HG02571 (cell line): ENCODE data around the gene CDK14.
"Not testable (repeated sequence)": the region's sequence is repeated elsewhere in the genome, so short reads cannot be mapped to it uniquely, and the experiment has no call there.

Source experiments
- ATAC-seq: cut with Tn5 transposase; IDR thresholded peaks from one replicate; pipeline ENCODE4 v1.9.1; 2021; ENCODE audit warnings: mild to moderate bottlenecking, moderate library complexity; ENCODE audit not compliant: unreplicated experiment

CDK14 gene

DNA sequence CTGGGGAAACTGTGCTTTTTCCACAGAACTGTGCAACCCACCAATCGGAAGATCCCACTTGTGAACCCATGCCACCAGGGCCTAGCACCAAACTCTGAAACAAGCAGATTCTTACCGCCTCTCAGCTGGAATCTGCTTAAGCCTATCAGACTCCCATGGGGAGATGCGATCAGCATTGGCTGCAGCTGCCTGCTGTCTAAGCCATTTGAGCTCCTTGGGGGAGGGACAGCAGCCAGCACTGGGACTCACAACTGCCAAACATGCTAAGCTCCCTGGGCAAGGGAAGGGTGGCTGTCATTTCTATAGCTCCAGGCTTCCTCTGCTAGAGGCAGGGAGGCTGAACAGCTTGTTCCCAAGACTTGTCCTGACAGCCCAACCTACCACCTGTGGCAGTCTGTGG lies 283.8 kb downstream of the CDK14 start:
- ATAC-seq: no peak

DNA sequence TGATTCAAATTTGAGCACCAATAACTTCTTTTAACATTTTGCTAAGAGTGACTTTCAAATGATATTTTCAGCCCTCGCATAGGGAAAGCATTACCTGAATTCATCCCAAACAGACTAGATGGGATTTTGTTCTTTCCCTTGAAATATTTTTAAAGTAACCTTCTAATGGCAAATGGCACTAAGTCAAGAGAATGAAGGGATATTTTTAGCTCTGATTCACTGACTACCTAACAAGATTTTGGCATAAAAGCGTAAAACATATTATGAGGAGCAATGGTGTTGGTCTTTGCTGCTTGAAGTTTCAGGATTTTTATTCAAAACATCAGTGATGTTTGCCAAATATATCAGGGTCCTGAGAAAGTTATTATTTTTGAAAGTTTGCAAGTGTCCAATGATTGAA lies 290.3 kb downstream of the CDK14 start:
- no peak for ATAC-seq

DNA sequence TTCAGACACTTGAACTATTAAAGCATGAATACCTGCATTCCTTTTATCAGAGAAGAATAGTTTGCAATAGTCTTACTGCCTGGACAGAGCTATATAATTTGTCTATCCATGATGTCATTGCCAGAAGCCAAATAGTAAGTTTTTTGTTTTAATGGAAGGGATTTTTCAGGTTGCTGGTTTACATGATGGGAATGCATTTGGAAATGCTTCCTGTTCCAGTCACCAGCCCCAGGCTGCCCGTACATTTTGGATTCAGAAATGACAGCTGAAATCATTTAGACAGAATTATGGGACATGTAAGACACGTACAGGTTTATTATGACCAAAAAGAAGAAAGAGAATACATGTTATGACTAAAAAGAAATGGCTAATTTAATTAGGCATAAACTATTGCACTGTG lies 293.1 kb downstream of the CDK14 start:
- no peak for ATAC-seq

DNA sequence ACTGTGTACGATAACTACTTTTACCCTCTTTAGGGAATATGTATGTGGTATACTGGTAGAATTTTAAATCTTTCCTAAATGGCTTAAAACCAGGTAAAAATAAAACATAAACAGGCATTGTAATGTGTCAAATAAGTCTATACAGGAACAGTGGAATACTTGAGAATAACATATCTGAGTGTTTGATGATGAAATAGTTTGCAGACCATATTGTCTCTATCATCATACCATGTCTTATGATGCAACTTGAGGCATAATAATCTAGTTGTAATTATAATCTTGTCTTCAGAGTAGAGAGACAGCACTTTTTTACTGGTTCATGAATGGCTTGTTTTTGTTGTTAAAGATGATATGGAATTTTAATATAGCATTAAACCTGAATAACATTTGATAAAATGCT lies 293.5 kb downstream of the CDK14 start:
- no peak for ATAC-seq

DNA sequence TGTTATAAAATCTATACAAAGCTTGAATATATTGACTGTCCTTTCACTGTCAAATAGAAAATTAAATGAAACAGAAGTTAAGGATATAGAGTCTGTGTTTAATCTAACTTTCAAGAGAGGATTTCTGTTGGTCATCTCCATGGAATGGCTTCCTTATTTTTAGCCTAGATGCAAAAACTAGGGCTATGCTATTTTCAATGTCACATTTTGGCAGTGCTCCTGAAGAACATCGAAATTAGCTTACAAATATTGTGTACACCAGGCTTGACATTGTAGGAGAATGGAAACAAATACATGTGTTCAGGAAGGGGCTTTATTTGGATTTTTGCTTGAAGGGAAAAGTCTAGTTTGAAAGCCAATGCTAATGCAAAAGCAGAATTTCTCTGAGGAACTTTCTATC lies 295.4 kb downstream of the CDK14 start:
- ATAC-seq: no peak

DNA sequence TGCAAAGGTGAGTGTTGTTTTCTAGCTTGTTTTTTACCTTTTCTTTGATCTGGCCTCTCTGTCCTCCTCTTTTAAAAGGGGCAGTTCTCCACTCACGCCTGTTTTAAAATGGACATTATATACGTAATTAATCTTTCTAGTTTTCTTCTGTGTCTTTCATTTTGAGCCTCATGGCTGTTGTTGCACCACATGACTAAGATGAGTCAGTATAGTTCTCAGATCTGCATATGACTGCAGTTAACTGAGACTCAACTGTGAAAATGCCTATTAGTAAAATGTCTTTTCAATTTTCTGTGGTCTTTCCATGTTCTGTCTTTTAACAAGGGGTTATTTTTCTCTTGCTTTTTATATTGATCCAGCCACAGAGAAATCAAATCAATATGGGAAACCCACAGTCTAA lies 296.1 kb downstream of the CDK14 start:
- ATAC-seq: peak; percentile 85

DNA sequence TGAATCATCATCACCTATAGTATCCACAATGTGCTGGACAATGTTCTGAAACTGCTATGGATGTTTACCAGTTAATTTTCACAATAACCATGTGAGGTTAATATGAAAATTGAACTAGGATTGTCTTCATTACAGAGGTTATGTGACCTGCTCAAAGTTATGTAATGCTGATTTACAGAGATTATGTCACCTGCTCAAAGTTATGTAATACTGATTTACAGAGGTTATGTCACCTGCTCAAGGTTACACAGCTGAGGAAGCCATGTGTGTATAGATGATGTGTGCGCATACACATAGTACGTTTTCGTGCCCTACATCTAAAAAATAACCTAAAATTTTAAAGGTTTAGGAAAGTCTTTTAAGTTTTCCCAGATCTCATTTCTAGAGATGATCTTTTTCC lies 298.0 kb downstream of the CDK14 start:
- ATAC-seq: no peak

DNA sequence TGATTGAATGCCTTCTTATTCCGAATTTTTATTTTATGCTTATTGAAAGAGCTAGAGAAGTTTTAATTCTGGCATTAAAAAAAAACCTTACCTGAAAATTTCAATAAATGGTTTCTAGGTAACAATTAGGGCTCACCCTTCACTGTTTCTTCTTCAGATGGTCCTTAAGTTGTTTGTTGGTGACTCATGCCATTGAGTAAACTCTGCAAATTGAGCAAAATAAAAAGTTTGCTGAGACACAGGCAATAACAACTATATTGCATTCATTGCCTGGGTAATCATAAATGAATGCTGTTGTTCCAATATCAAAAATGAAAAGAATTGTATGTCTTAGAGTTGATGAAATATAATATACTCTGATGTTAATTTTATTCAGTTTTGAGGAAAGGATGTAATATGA lies 300.3 kb downstream of the CDK14 start:
- ATAC-seq: no peak

DNA sequence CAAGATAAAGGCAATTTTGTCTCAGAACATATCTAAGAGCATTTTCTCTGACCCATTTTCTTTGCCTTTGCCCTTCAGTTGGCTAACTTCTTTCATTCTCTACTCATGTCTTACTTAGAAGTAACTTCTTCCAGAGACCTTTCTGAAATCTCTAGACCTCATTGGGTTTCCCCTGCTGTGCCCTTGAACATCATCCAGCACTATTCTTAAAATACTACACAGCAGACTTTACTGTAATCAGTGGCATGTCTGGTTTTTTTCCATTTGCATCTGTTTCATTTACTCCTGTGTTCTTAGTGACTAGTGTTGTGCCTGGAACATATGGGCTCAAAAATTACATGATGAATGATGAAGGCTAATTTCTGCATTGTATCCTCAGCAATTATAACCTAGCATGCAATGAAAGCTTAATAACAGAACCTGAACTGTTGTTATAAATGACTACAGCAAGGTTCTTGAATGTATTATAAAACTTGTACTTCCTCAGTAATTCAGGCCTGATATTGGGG lies 301.9 kb downstream of the CDK14 start:
- ATAC-seq: no peak

DNA sequence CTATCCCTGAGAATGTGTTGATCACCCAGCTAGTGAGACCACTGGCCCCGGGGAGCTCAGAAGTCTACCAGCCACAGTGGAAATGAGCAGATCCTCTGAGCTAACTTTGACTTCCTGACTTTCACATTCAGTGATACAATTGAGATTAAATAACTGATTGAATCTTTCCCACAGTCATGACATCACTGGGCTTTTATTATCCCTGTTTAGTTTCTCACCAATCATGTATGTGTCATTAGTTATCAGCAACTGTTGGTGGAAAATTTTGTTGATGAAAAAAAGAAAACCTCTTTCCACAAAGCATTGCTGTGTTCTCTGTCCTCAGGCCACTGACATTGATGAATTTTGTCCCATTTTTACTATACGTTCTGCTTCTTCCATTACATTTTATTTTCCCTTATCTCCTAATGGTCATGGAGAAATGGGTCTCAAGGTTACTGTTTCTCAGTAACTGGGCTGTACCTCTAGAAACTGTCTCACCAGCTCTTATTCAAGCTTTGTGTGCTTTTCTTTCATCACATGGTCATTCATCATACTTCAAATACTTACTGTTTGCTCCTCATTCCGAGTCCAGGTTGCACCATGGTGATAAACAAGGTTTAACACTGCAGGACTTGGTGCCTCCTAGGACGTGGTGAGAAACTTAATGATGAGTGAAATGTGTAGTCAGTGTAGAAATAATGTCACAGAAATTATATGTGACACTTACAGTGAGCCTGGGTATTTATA lies 304.7 kb downstream of the CDK14 start:
- no peak for ATAC-seq

DNA sequence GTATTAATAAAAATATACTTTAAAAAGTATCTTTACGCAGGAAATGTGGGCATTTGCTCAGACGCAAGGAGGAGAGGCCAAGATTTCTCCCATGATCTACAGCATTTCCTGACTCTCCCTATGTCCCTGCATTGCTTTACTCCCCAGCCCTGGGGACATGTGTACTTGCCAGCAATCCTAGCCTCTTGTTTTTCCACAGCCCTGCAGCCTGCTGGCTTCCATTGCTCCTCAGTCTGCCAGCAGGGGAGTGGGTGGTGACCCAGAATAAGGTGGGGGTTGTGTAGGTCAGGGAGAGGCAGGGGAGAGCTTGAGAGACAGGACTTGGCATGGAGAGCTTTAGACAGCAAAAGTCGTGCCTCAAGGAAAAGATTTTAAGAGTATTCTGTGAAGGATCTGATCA lies 307.7 kb downstream of the CDK14 start:
- ATAC-seq: no peak

DNA sequence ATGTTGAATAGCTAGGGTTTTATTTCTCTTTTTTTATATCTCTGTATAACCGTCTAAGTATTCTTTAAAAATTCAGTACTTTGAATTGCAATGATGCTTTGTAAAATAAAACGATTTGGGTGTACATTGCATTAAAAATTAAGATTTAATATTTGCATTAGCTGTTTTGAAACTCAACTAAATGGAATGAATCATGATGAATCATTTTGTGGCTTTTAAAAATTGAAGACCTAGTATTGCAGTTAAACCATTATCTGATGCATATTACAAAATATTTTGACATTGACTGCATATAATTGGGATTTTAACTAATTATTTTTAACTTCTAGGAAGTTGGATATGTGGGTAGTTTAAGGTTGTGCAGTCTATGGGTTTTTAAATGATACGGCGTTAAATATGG lies 314.0 kb downstream of the CDK14 start:
- no peak for ATAC-seq

DNA sequence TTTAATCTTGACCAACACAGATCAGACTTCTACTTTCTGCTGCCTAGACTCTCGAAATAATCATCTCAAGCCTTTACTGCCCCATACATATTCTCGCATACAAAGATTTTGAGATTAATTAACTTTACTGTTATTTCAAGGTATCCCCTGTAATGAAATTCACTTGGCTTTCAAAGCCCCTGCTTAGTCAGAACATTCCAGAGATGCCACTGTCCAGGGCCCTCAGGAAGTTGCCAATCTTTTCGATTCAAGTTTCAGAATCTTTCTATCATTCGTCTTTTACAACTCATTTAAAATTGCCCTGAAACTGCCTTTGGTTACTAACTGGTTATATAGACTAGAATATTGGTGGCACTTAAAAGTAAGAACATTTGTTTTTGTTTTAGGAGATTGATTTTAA lies 320.2 kb downstream of the CDK14 start:
- no peak for ATAC-seq

DNA sequence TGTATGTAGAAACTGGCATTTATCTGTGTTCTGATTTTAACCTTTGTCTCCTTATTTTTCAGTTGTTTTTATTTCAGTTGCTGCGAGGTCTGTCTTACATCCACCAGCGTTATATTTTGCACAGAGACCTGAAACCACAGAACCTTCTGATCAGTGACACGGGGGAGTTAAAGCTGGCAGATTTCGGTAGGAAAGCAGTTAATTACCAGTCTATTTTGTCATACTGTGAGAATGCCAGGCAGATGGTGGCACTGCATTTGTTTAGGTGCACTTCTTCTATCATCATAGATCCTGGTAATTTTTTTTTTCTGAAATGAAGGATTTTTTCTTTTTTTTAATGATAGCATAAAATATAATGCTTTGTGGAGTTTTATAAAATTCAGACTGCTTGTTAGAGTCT lies 321.4 kb downstream of the CDK14 start:
- no peak for ATAC-seq

DNA sequence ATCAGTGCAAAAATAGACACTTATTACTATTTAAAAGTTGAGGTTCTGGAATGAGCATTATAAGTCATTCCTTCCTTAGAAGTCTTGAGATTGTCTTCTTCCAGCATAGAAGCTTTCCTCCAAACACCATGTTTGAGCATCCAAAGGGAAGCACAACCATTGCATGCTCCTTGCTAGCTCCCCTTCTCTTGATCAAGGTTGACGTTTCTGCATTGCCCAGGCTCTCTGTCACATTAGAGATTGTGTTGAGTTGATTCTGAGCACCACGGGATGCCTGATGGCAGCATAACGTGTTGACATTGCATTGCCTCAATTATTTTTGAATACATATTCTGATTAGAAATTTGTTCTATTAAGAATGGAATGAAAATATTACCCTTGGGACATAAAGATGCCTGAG lies 322.2 kb downstream of the CDK14 start:
- no peak for ATAC-seq

DNA sequence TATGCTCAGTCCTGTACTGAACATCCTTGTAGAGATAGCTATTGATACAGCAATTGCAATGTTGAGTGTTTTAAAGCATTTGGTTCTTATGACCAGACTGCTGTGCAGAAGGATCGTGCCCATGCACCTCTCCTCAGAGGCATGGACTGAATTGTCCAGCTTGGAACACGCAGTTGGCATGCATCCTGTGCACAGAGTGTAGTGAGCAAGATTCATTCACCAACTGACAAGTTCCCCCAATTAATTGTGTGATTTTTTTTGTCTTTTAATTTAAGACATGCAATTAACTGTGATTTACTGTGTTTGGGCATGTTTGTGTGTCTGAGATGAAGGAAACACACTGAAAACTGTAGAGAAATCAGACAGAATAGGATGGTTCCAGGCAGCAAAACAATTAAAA lies 323.7 kb downstream of the CDK14 start:
- ATAC-seq: no peak

DNA sequence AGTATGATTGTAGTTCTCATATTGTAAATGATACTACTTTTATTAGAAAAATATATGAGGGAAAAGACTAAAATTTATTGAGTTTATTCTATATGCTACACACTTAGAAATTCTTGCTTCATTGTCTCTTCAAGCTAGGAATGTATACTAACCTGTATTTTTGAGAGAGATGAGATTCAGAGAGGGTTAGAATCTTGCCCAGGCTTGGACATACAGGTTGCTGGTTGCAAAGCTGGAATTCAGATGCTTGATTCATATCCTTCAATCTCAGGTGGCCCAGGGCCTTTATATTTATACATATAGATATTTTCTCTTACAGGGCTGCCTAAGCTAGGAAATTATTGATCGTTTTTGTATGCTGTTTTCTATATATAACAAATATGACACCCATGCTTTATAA lies 324.2 kb downstream of the CDK14 start:
- no peak for ATAC-seq

DNA sequence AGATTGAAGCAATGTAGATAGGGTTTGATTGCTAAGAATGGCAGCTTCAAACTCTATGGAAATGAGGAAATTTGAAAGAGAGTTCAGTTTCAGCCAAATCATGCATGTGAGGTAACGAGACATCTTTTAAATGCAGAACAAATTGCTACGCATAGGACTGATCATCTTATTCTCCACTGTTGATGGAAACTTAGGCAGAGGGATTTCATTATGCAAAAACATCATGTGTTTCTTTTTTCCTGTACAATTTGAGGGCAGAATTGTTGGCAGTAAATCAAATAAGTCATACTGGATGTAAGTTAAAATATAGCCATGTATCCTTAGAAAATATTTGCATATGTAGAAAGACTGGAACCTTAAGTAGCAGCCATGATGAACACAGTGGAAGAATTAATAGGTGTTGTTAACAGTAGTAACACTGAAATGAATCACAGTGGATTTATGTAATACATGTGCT lies 327.4 kb downstream of the CDK14 start:
- ATAC-seq: no peak

DNA sequence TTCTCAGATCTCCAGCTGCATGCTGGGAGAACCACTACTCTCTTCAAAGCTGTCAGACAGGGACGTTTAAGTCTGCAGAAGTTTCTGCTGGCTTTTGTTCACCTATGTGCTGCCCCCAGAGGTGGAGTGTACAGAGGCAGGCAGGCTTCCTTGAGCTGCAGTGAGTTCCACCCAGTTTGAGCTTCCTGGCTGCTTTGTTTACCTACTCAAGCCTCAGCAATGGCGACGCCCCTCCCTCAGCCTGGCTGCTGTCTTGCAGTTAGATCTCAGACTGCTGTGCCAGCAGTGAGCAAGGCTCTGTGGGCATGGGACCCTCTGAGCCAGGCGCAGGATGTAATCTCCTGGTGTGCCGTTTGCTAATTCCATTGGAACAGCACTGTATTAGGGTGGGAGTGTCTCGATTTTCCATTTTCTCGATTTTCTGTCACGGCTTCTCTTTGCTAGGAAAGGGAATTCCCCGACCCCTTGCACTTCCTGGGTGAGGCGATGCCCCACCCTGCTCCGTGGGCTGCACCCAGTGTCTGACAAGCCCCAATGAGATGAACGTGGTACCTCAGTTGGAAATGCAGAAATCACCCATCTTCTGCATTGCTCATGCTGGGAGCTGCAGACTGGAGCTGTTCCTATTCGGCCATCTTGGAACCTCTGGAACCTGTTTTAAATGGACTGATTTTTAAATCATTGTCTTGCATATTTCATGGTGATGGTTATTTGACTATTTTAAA lies 332.7 kb downstream of the CDK14 start:
- ATAC-seq: not testable (repeated sequence)

DNA sequence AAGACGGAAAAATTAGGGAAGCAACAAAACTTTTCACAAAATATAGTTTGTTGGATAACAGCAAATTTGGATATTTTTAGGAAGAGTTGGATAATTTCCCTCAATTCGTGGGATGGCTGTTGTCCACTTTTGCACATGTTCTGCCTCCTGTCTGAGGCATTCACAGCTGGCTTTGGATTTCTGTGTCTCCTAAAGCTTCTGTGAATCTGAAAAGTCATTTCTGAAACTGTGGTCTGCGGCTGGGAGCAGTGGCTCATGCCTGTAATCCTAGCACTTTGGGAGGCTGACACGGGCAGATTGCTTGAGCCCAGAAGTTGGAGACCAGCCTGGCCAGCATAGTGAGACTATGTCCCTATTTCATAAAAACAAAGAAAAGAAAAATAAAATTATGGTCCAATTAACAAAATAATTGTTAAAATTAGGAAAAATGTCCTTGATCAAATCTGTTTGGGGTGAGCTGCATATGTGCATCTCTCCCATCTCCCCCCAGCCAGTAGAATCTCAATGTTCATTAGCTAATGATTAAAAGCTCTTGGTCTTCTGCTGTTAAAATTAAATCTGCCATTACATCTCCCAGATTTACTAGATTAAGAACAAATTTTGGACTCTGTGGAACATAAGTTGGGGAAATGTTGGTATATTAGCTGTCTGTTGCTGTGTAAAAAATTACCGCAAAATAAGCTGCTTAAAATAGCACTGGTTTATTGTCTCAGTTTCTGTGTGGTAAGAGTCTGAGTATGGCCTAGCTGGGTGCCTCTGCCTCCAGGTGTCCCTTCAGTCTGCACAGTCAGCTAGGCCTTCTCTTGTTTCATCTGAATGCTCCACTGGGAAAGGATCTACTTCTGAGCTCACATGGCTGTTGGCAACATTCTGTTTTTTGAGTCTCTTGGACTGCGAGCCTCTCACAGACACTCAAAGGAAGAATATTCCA lies 336.1 kb downstream of the CDK14 start:
- peak; percentile 98 for ATAC-seq

DNA sequence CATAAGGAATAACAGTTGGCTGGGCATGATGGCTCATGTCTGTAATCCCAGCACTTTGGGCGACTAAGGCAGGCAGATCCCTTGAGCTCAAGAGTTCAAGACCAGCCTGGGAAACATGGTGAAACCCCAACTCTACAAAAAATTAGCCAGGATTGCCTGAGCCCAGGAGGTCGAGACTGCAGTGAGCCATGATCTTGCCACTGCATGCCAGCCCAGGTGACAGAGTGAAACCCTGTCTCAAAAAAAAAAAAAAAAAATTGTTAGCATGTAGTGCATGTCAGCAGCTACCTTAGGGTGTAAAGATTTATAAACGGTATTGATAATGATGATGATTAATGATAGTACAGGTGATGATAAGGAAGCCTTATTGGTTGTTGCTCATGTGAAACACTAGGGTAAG lies 336.9 kb downstream of the CDK14 start:
- ATAC-seq: no peak
